ENCODE results near the gene PRKAA2.
"Not testable (repeated sequence)": the region's sequence is repeated elsewhere in the genome, so short reads cannot be mapped to it uniquely, and the experiment has no call there.

The PRKAA2 gene

GRCh38 chr1:56644919-56645676 lies at the start of gene PRKAA2:
PRKAA2 (plus strand) TSS chr1:56645314; CDS start chr1:56645388, 74 bp downstream.
- peak; percentile 73 for DNase-seq

- not testable (repeated sequence) for DNase-seq
These were observed 49.5 kb upstream of the PRKAA2 start for GRCh38 chr1:56595397-56596191.

GRCh38 chr1:56610097-56610496 lies 35.0 kb upstream of the PRKAA2 start:
- not testable (repeated sequence) for DNase-seq

GRCh38 chr1:56610770-56611169 lies 34.3 kb upstream of the PRKAA2 start:
- not testable (repeated sequence) for DNase-seq

- no peak for DNase-seq
These were observed 28.0 kb upstream of the PRKAA2 start for GRCh38 chr1:56617141-56617540.

- no peak for DNase-seq
These were observed 19.2 kb upstream of the PRKAA2 start for GRCh38 chr1:56625819-56626440.

GRCh38 chr1:56626546-56626945 lies 18.6 kb upstream of the PRKAA2 start:
- DNase-seq: no peak

- no peak for DNase-seq
These were observed 18.0 kb upstream of the PRKAA2 start for GRCh38 chr1:56627019-56627635.

- DNase-seq: no peak
These were observed 17.5 kb upstream of the PRKAA2 start for GRCh38 chr1:56627636-56628039.

- DNase-seq: no peak
These were observed 14.3 kb upstream of the PRKAA2 start for GRCh38 chr1:56630786-56631185.

- DNase-seq: no peak
These were observed 13.2 kb upstream of the PRKAA2 start for GRCh38 chr1:56631901-56632300.

- DNase-seq: no peak
These were observed 10.1 kb upstream of the PRKAA2 start for GRCh38 chr1:56634981-56635380.

- no peak for DNase-seq
These were observed 6.9 kb upstream of the PRKAA2 start for GRCh38 chr1:56638248-56638647.

GRCh38 chr1:56639211-56639610 lies 5.9 kb upstream of the PRKAA2 start:
- no peak for DNase-seq

GRCh38 chr1:56643661-56644060 lies 1.5 kb upstream of the PRKAA2 start:
- DNase-seq: no peak

- DNase-seq: no peak
These were observed 823 bp upstream of the PRKAA2 start for GRCh38 chr1:56644064-56644918.

GRCh38 chr1:56645677-56646305 lies 677 bp downstream of the PRKAA2 start:
- DNase-seq: peak; percentile 48

GRCh38 chr1:56646611-56647010 lies 1.5 kb downstream of the PRKAA2 start:
- no peak for DNase-seq

- no peak for DNase-seq
These were observed 2.0 kb downstream of the PRKAA2 start for GRCh38 chr1:56647106-56647505.

GRCh38 chr1:56648546-56648945 lies 3.4 kb downstream of the PRKAA2 start:
- no peak for DNase-seq

- no peak for DNase-seq
These were observed 9.2 kb downstream of the PRKAA2 start for GRCh38 chr1:56654126-56654923.
